HG02943 (cell line): Measurements from ENCODE around the gene PPP1R8.
"Not testable (repeated sequence)": the region's sequence is repeated elsewhere in the genome, so short reads cannot be mapped to it uniquely, and the experiment has no call there.

Source experiments
- ATAC-seq: cut with Tn5 transposase; IDR thresholded peaks from one replicate; pipeline ENCODE4 v1.9.1; 2021; ENCODE audit warnings: mild to moderate bottlenecking, low read depth, moderate library complexity; ENCODE audit not compliant: unreplicated experiment

PPP1R8 gene

GRCh38 chr1:27831568-27832410 is 1.2 kb downstream of the PPP1R8 start:
- ATAC-seq, result no peak

GRCh38 chr1:27832762-27833161 is 2.2 kb downstream of the PPP1R8 start:
- ATAC-seq, result no peak

GRCh38 chr1:27833470-27833869 is 2.9 kb downstream of the PPP1R8 start:
- no peak for ATAC-seq

- no peak for ATAC-seq
Observed at GRCh38 chr1:27835046-27835445, 4.5 kb downstream of the PPP1R8 start.

GRCh38 chr1:27835501-27835900 is 4.9 kb downstream of the PPP1R8 start:
- no peak for ATAC-seq

GRCh38 chr1:27849951-27850350 is 19.4 kb downstream of the PPP1R8 start:
- no peak for ATAC-seq

GRCh38 chr1:27855085-27855484 is 24.5 kb downstream of the PPP1R8 start:
- ATAC-seq, result no peak

GRCh38 chr1:27856561-27857343 is 26.2 kb downstream of the PPP1R8 start:
- no peak for ATAC-seq

- ATAC-seq, result not testable (repeated sequence)
Observed at GRCh38 chr1:27857552-27857951, 27.0 kb downstream of the PPP1R8 start.

- ATAC-seq, result no peak
Observed at GRCh38 chr1:27858072-27858948, 27.7 kb downstream of the PPP1R8 start.

- no peak for ATAC-seq
Observed at GRCh38 chr1:27858949-27859576, 28.5 kb downstream of the PPP1R8 start.

GRCh38 chr1:27861436-27861835 is 30.9 kb downstream of the PPP1R8 start:
- ATAC-seq, result no peak

GRCh38 chr1:27862004-27862403 is 31.4 kb downstream of the PPP1R8 start:
- no peak for ATAC-seq

GRCh38 chr1:27862671-27863537 is 32.3 kb downstream of the PPP1R8 start:
- no peak for ATAC-seq

- no peak for ATAC-seq
Observed at GRCh38 chr1:27863538-27863915, 32.9 kb downstream of the PPP1R8 start.

- no peak for ATAC-seq
Observed at GRCh38 chr1:27864264-27864895, 33.8 kb downstream of the PPP1R8 start.

GRCh38 chr1:27865821-27866220 is 35.2 kb downstream of the PPP1R8 start:
- ATAC-seq, result no peak

- no peak for ATAC-seq
Observed at GRCh38 chr1:27868556-27868931, 38.0 kb downstream of the PPP1R8 start.
